ENCODE data around the gene C1orf52.

The C1orf52 gene

GRCh38 chr1:85200463-85201339 lies 58.8 kb downstream of the C1orf52 start, which contains the start of gene SYDE2:
SYDE2 (minus strand) TSS chr1:85201016; CDS start chr1:85200996, 20 bp downstream.
- TF ChIP-seq, protein P1, sequence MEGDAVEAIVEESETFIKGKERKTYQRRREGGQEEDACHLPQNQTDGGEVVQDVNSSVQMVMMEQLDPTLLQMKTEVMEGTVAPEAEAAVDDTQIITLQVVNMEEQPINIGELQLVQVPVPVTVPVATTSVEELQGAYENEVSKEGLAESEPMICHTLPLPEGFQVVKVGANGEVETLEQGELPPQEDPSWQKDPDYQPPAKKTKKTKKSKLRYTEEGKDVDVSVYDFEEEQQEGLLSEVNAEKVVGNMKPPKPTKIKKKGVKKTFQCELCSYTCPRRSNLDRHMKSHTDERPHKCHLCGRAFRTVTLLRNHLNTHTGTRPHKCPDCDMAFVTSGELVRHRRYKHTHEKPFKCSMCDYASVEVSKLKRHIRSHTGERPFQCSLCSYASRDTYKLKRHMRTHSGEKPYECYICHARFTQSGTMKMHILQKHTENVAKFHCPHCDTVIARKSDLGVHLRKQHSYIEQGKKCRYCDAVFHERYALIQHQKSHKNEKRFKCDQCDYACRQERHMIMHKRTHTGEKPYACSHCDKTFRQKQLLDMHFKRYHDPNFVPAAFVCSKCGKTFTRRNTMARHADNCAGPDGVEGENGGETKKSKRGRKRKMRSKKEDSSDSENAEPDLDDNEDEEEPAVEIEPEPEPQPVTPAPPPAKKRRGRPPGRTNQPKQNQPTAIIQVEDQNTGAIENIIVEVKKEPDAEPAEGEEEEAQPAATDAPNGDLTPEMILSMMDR (IDR thresholded peaks at IDR 0.05): no peak
